SH-SY5Y (cell line): Measurements from ENCODE around the gene C11orf16.
A peak's percentile ranks its signal among the peaks of the same experiment; 100 is the strongest.

Source experiments
- GATA2 ChIP-seq: IDR thresholded peaks from 2 replicates; pipeline ENCODE4 v1.6.1; 2011; ENCODE audit warnings: mild to moderate bottlenecking, low read depth, low read length
- GATA3 ChIP-seq: IDR thresholded peaks from 2 replicates; pipeline ENCODE4 v1.6.1; 2011; ENCODE audit warnings: low read depth, mild to moderate bottlenecking, low read length, moderate library complexity

C11orf16 gene, protein sequence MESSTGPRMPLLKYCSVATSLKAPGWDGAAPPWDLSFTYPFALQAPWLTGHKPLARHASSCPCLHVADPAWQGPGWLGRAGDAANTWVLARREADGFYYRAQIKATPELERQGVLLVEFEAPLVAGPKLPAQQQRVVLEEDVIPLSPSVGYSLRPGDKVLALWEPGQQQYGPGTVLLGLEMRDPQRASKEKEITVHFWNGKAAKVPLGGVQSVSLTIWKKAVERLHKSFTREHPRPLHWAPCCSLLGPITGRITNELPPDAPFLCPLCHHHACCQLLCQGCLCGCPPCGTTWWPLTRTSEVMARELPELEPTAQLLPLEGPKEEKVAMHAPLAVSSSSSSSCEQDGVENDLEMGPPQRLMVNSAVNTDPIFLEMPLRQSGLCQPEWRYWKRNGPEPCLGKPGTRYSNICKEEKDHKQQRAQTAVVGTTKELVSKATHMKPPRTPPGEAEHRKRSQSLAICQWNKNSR

DNA sequence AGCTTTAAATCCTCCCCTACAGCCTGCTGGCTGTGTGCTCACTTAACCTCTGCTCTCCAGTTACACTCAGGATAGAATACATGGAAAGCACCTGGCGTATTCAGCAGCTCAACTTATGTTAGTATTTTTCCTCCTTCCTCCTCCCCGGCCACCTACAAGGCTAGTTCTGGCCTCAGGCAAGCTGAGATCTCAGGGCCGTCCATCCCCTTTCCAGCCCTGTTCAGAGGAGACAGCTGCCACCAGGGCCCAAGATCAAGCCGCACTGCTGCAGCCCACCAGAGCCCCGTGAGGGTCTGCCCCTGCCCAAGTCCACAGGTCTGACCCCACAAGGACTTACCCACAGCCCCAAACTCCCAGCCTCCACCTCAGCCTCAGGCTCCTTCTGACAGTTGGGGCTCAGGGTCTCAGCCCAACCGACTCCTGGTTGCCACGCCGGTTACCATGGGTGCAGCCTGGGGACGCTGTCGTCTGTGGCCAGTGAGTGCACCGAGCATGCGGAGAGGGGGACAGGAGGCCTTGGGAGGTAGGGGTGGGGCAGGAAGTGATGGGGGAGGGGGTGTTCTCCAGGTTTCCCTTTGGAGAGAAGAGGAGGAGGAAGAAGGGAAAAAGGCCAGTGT lies at the start of gene C11orf16:
C11orf16 (minus strand) TSS at position 384 of the 617 bp plus-strand sequence. CDS start 639 bp downstream, outside the sequence.
- TF ChIP-seq GATA2 (no peak), GATA3 (no peak)

DNA sequence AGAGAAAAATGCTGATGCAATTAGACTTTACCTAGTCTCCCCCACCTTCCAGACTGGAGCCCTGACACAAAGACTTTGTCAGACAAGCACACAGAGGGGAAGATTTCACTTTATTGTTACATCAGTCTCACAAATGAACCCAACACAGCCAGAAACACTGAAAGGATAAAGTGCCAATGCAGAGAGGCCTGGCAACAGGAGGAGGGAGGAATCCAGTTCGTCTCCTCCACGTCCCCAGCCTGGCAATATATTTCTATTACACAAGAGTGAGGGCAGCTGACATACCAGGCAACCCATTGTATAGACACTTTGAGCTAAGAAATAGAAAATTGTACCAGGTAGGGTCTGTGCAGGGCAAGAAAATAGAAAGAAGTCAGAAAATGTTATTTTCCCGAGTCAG lies 47.7 kb upstream of the C11orf16 start:
- no peak for TF ChIP-seq GATA3

DNA sequence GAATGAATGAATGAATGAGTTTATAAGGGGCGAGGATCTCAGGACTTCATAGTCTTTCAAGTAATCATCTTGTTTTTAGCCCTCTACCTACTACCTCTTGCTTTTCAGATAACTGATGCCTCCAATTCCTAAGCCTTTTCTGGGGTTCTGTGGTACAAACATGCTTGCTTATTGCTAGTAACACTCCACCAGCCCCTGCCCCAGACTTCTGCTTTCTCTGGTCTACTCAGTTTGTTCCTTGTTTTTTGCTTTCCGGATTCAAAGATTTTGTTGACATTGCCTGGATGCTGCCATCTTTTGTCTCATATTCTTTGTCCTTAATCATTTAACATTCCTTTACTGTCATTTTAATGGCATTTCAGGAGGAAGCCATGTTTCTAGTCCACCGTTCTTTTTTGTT lies 40.4 kb upstream of the C11orf16 start:
- TF ChIP-seq GATA3 (no peak), GATA2 (no peak)

DNA sequence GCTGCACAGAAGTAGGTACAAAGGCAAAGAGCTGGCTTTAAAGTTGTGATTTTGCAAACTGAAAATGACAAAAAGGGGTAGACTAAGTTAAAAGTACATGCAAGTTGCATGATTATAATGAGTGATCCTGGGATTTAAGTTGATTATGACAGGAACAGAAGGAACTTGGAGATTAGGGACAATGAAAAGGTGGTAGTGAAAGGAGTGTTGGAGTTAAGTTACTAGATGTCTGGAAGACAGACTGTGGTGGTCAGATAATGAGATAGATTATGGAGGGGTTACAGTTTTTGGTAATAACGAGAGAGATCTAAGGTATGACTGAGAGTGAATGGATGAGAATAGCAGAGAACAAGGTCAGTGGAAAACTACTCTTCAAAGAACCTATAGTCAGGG lies 39.2 kb upstream of the C11orf16 start:
- TF ChIP-seq GATA2 (no peak), GATA3 (no peak)

DNA sequence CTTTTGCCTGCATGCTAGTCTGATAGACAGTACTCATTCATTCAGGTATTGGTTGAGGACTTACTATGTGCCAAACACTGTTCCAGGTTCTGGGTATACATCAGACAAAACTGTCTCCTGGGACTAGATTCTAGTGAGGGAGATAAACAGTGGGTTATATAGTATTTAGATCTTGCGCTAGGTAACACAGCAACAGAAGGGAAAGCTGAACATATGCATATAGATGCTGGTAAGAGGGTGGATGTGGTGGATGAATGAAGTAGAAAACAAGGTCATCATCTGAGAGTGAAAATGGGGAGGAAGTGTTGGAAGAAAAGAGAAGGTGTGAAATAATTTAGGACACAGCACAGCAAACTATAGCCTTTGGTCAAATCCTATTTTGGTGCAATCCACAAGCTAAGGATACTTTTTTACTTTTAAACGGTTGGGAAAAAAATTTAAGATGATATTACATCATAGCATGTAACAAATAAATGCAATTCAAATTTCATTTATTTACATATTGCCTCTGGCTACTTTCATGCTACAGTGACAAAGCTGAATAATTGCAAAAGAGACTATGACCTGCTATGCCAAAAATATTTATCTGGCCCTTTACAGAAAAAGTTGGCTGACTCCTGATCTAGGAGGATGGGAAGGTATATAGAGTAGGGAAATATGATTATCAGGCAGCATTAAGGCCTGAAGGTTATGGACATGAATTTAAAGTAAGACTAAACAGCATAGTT lies 38.6 kb upstream of the C11orf16 start:
- TF ChIP-seq GATA2 (no peak), GATA3 (no peak)

DNA sequence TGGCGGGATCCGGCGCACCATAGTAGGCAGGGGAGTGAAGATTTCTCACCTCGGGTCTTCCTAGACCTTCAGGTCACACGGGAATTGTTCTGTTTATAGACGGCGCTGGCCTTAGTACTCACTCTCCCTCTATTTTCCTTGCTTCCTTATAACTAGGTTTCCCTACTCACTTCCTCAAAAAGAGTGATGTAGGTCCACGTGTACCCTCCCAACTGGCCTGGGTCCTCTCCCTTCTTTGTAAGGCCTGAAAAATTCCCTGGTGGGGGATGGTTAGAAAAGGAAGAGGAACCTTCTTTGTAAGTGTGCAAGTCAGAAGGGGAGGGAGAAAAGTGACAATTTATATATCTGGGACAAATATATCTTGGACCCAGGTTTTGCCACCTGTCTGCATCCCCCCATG lies 34.4 kb upstream of the C11orf16 start:
- TF ChIP-seq GATA2 (no peak), GATA3 (no peak)

DNA sequence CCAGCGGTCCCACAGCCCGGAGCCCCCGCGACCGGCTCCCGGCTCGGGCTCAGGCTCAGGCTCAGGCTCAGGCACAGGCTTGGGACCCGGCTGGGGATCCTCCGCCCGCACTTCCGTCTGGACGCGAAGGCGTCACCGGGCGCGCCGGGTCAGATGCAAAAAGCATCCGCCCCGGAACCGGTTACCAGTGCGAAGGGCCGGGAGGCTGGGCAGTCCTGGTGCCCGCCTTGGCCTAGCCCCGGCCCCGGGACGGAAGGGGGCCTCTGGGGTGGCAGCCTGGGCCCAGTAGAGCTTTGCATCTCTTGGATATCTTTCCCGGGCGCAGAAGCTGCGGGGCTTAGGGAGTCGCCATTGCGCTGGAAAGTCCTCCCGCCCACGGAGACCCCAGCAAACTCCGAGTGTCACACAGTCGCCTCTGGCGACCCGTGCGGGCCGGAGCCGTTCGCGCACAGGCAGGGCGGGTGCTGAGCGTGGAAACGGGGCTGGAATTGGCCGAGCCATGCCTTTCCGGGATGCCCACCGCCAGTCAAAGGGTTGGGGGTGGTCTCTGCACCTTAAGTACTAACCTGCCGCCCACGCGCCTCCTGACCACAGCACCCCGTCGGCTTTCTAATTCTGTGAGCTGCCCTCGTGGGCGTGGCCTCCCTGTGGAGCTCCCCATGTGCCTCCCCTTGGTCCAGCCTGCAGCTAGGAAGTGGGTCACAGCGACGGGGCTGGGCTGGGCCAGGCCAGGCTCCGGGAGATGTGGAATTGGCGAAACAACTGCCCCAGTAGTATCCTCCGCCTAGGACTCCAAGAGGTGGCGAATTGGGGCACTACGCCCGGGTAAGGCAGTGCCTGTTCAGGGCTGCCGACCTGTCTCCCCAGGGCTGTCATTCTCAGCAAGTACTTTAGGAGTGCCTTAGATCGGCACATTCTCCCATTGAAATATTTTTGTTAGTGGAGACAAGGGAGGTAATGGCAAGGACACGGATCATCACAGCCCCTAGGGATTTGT lies 31.9 kb upstream of the C11orf16 start, which contains the start of gene TMEM9B:
TMEM9B (minus strand) TSS at position 119 of the 997 bp plus-strand sequence. CDS start 129 bp downstream, outside the sequence.
- no peak for TF ChIP-seq GATA3
- TF ChIP-seq GATA2 = 0 out of 2 replicates have a peak, but pooled peaks have one; percentile 7

DNA sequence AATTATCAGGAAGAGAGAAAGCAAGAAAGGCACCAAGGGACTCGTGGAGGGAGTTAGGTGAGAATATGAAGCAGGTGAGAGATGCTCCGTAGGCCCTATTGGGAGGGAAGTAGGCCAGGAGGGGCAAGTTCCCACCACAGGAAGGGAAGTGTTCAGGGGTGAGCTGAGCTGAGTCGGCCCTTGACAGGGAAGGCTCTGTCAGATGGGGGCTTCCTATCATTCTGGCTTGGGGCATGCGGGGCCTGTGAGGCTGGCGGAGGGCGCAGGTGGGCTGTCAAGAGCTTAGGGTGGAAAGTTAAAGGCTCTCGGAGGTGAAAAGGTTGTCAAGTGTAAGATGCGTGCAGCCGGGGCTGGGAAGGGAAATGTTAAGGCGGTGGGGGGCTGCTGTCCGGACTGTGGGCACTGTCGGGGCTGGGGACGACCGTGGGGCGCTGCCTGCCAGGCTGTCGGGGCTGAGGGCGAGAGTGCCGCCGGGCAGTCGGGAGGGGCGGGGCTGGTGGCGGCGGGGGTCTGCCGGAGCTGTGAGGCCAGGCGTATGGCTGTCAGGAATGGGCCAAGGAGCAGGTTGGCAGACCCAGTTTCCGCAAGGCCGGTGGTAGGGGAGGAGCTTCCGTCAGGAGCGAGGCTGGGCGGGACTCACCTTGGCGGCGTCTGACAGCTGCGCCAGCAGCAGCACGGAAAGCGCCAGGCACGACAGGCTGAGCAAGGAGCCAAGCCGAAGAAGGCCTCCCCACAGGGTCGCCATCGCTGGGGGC lies 31.0 kb upstream of the C11orf16 start:
- no peak for TF ChIP-seq GATA3
- no peak for TF ChIP-seq GATA2

DNA sequence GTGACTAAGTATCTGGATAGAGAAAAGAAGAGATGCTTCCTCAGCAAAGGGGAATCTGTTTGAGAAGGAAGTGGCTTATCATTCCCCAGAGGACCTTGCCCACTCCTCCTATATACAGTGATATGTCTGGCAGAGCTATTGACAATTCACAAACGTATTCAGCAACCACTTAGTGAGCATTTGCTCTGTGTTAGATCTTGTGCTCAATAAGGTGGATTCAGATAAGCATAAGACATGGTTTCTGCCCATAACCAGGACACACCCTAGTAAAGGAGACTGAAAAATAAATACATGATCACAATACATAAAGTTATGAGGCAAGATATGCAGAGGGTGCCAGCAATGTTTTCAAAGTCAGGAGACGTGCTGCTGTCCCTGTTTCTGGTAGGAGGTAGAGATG lies 30.1 kb upstream of the C11orf16 start:
- TF ChIP-seq GATA2 (no peak), GATA3 (no peak)

DNA sequence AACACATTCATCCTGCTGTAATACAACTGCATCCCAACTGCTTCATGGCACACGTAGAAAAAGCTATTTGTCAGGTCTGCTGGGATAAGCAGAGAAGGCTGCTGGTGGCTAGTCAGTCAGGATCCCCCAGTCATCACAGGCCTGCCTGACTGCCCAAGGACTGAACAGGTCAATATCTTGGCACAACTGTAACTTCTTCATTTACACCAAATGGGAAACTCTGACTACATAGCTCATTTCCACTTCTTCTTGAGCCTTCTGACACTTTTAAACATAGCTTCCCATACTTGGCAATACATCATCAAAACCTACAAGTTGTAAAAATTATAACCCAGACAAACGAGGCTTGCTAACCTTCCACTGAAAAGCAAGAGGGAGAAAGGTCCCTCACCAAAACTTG lies 28.7 kb upstream of the C11orf16 start:
- TF ChIP-seq GATA2 (no peak), GATA3 (no peak)

DNA sequence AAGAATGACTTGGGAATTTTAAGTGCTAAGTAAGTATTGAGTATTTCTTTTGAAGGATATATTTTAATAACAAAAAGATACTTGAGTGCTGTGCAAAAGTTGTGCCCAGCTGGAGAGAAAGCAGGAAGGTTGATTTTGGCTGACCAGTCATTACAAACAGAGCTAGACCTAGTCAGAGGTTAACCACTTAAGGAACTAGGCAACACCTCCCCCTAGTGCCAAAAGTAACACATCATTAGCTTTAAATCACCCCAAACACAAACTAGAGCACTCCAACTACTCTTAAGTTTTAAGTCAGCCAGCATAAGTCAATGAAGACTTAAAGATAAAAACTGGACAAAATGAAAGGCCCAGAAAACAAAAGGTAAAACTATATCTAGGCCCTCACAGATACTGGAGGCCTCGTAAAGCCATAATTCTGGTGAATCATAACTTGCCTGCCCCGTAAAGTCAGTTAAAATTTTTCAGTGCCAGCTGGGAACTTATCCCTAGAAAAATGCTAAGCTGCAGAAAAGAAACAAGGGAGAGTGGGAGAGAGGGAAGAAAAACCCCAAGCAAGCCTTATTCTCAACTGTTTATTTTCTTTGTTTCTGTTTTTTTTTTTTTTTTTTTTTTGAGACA lies 26.9 kb upstream of the C11orf16 start:
- no peak for TF ChIP-seq GATA2
- no peak for TF ChIP-seq GATA3

DNA sequence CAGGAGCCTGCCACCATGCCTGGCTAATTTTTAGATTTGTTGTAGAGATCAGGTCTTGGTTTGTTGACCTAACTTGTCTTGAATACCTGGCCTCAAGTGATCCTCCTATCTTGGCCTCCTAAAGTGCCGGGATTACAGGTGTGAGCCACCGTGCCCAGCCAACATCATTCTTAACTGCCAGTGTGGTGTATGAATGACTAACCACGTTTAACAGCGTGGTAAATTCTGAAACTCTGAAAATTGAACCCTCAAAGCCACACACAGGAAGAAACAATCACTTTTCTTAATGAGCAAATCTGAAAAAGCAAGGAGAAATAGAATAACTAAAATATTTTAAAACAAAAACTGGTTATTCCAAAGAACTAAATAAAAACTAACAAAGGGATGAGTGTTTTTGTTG lies 24.1 kb upstream of the C11orf16 start:
- TF ChIP-seq GATA3 (no peak), GATA2 (no peak)

DNA sequence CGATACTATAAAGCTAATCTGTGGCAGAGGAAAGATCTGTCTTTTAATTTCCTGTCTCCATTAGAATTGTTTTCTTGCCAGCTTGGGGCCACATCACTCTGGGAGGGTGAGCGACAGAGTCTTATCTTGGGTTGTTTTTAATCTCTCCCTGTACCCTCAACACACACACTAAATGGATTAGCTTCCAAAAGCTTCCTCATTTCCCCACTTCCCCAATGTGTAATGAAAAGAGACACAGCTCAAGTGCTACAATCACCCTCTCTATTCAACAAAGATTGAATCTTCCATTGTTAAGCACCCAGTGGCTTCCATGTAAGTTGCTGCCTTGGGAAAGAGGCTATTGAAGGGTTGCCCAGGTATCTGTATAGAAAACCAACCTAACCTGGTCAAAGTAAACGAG lies 16.1 kb upstream of the C11orf16 start:
- TF ChIP-seq GATA2 (no peak), GATA3 (no peak)
